H1 (cell line): ENCODE results near the gene TCFL5. TPM values are rescaled to one million over a fixed set of nuclear protein-coding genes. Genes with fewer than 3 reads are reported as not detected.

Source experiments
- CTCF ChIA-PET: fragments of 300-600 bp; sonication (Branson Sonifier 250); formaldehyde crosslinking; loops from one replicate; lab custom pipeline; 2021; ENCODE audit not compliant: partially characterized antibody; lab: Charles Lee
- POLR2A ChIA-PET: fragments of 300-600 bp; sonication (Branson Sonifier 250); formaldehyde crosslinking; loops from one replicate; lab custom pipeline; 2021; ENCODE audit warnings: inconsistent platforms; ENCODE audit not compliant: partially characterized antibody; lab: Charles Lee
- DNase-seq, 2 experiments: peaks; one replicate each; pipeline versions ENCODE4 v3.0.0 to v3.0.0-alpha.2; 2010 to 2022; ENCODE audit warnings: low spot score in 2 of 2, low read depth in 1 of 2, mixed read lengths in 1 of 2
- FAIRE-seq: peaks from 2 replicates; lab custom pipeline; 2011; peaks lifted over from hg19 to GRCh38; lab: Jason Lieb, UNC
- H2AFZ ChIP-seq: 2 replicates; pipeline ENCODE4 v1.8.1; 2012; ENCODE audit warnings: low read length, inconsistent platforms
- H2AK5ac ChIP-seq: 2 replicates; pipeline ENCODE4 v1.6.1; 2013; ENCODE audit warnings: low read depth, low read length
- H2BK120ac ChIP-seq: replicated peaks from 2 replicates; pipeline ENCODE3; 2013; ENCODE audit warnings: low read depth, low read length, inconsistent platforms
- H2BK12ac ChIP-seq: 2 replicates; pipeline ENCODE4 v1.6.1; 2013; ENCODE audit warnings: low read depth, low read length
- H2BK15ac ChIP-seq: 2 replicates; pipeline ENCODE4 v1.6.1; 2013; ENCODE audit warnings: low read length
- H2BK20ac ChIP-seq: 2 replicates; pipeline ENCODE4 v1.6.1; 2013; ENCODE audit warnings: low read length
- H2BK5ac ChIP-seq: 2 replicates; pipeline ENCODE4 v1.6.1; 2013; ENCODE audit warnings: low read depth, low read length
- H3K14ac ChIP-seq: 2 replicates; pipeline ENCODE4 v1.6.1; 2013; ENCODE audit warnings: inconsistent platforms; ENCODE audit not compliant: insufficient read length
- H3K18ac ChIP-seq: 2 replicates; pipeline ENCODE4 v1.6.1; 2013; ENCODE audit warnings: low read length; ENCODE audit errors: extremely low read depth
- H3K23ac ChIP-seq: 2 replicates; pipeline ENCODE4 v1.6.1; 2013; ENCODE audit warnings: inconsistent platforms; ENCODE audit not compliant: insufficient read length
- H3K23me2 ChIP-seq: 2 replicates; pipeline ENCODE4 v1.6.1; 2013; ENCODE audit warnings: low read depth, low read length
- H3K27ac ChIP-seq: 2 replicates; pipeline ENCODE4 v1.6.1; 2011; ENCODE audit warnings: low read depth, low read length, inconsistent platforms
- H3K27me3 ChIP-seq, 4 experiments: replicated peaks in 1 of 4; 1 replicate in 1 of 4; 2 replicates in 3 of 4; pipeline versions ENCODE4 v1.6.1 to v1.8.1; 2011 to 2013; ENCODE audit warnings: low read length in 3 of 4, mild to moderate bottlenecking in 3 of 4, inconsistent platforms in 2 of 4, mixed read lengths in 2 of 4, moderate library complexity in 1 of 4; ENCODE audit not compliant: control insufficient read depth in 3 of 4, insufficient read depth in 3 of 4; ENCODE audit errors: extremely low read depth in 1 of 4
- H3K36me3 ChIP-seq, 4 experiments: 2 replicates each; pipeline versions ENCODE4 v1.6.1 to v1.8.1; 2011 to 2013; ENCODE audit warnings: mild to moderate bottlenecking in 4 of 4, low read length in 3 of 4, moderate library complexity in 2 of 4, control low read depth in 1 of 4, inconsistent platforms in 1 of 4; ENCODE audit not compliant: insufficient read depth in 4 of 4, control insufficient read depth in 2 of 4
- H3K4ac ChIP-seq: replicated peaks from 2 replicates; pipeline ENCODE3; 2013; ENCODE audit warnings: low read length, low read depth, mixed read lengths, inconsistent platforms; ENCODE audit not compliant: insufficient read length
- H3K4me1 ChIP-seq, 4 experiments: replicated peaks in 1 of 4; 1 replicate in 1 of 4; 2 replicates in 3 of 4; pipeline versions ENCODE4 v1.6.1 to v1.8.1; 2011 to 2013; ENCODE audit warnings: low read length in 3 of 4, inconsistent platforms in 2 of 4, mixed read lengths in 1 of 4; ENCODE audit not compliant: insufficient read depth in 4 of 4, control insufficient read depth in 3 of 4
- H3K4me2 ChIP-seq, 2 experiments: 2 replicates each; pipeline versions ENCODE4 v1.6.1 to v1.8.1; 2011 to 2013; ENCODE audit warnings: low read depth in 2 of 2, low read length in 2 of 2, control low read depth in 1 of 2, inconsistent platforms in 1 of 2, mild to moderate bottlenecking in 1 of 2; ENCODE audit not compliant: insufficient read depth in 1 of 2
- H3K4me3 ChIP-seq, 4 experiments: fragments of 200-600, 300-600 bp in 1 of 4; sonication (generic), shearing (Covaris generic), sonication (Bioruptor Twin) in 1 of 4; 2 replicates each; pipeline versions ENCODE4 v1.5.1 to v1.8.1; 2011 to 2016; ENCODE audit warnings: low read length in 4 of 4, low read depth in 3 of 4, control low read depth in 2 of 4, inconsistent platforms in 2 of 4, mild to moderate bottlenecking in 2 of 4, mixed read lengths in 1 of 4, moderate library complexity in 1 of 4; ENCODE audit not compliant: insufficient read depth in 2 of 4; ENCODE audit errors: extremely low read depth in 1 of 4
- H3K56ac ChIP-seq: replicated peaks from 2 replicates; pipeline ENCODE3; 2013; ENCODE audit warnings: low read depth, mild to moderate bottlenecking, mixed read lengths, low read length, inconsistent platforms; ENCODE audit not compliant: insufficient read length
- H3K79me1 ChIP-seq: 2 replicates; pipeline ENCODE4 v1.6.1; 2013; ENCODE audit warnings: low read depth, low read length, control low read depth
- H3K79me2 ChIP-seq, 2 experiments: 2 replicates each; pipeline versions ENCODE4 v1.6.1 to v1.8.1; 2012 to 2013; ENCODE audit warnings: low read length in 2 of 2, mild to moderate bottlenecking in 2 of 2, inconsistent platforms in 1 of 2; ENCODE audit not compliant: insufficient read depth in 2 of 2, control insufficient read depth in 1 of 2
- H3K9ac ChIP-seq, 4 experiments: replicated peaks in 1 of 4; 1 replicate in 1 of 4; 2 replicates in 3 of 4; pipeline versions ENCODE4 v1.6.1 to v1.8.1; 2011 to 2013; ENCODE audit warnings: low read depth in 3 of 4, low read length in 3 of 4, control low read depth in 2 of 4, mild to moderate bottlenecking in 2 of 4, moderate library complexity in 2 of 4, inconsistent platforms in 1 of 4; ENCODE audit errors: extremely low read depth in 1 of 4
- H3K9me3 ChIP-seq, 2 experiments: 2 replicates each; pipeline versions ENCODE4 v1.6.1 to v1.8.1; 2012 to 2013; ENCODE audit warnings: mild to moderate bottlenecking in 2 of 2, moderate library complexity in 2 of 2, control low read depth in 1 of 2, inconsistent platforms in 1 of 2, low read depth in 1 of 2, low read length in 1 of 2, mixed read lengths in 1 of 2; ENCODE audit not compliant: insufficient read depth in 2 of 2
- H4K20me1 ChIP-seq, 2 experiments: replicated peaks in 1 of 2; 2 replicates each; pipeline versions ENCODE3 to v1.8.1; 2011 to 2013; ENCODE audit warnings: inconsistent platforms in 2 of 2, low read length in 2 of 2, mild to moderate bottlenecking in 1 of 2; ENCODE audit not compliant: insufficient read depth in 2 of 2, control insufficient read depth in 1 of 2
- H4K5ac ChIP-seq: 2 replicates; pipeline ENCODE4 v1.6.1; 2013; ENCODE audit warnings: low read length, low read depth, mixed read lengths, inconsistent platforms; ENCODE audit not compliant: insufficient read length
- H4K8ac ChIP-seq: 2 replicates; pipeline ENCODE4 v1.8.0; 2013; ENCODE audit warnings: mild to moderate bottlenecking, moderate library complexity, low read length, inconsistent platforms; ENCODE audit not compliant: insufficient read depth; ENCODE audit errors: extremely low read depth
- H4K91ac ChIP-seq: replicated peaks from 2 replicates; pipeline ENCODE3; 2013; ENCODE audit warnings: low read length, mixed read lengths, inconsistent platforms; ENCODE audit not compliant: insufficient read length
- BRCA1 ChIP-seq: IDR thresholded peaks from 2 replicates; pipeline ENCODE4 v1.6.1; 2012; ENCODE audit warnings: low read depth, low read length, improper control_type of control experiment
- CEBPB ChIP-seq: IDR thresholded peaks from 2 replicates; pipeline ENCODE4 v1.6.1; 2012; ENCODE audit warnings: low read depth, low read length
- CREB1 ChIP-seq: IDR thresholded peaks from 2 replicates; pipeline ENCODE4 v1.6.1; 2012; ENCODE audit warnings: inconsistent platforms
- NANOG ChIP-seq: IDR thresholded peaks from 2 replicates; pipeline ENCODE4 v1.6.1; 2011; ENCODE audit warnings: low read length, low read depth, mild to moderate bottlenecking, inconsistent platforms; ENCODE audit not compliant: insufficient read depth, poor library complexity, severe bottlenecking
- POU5F1 ChIP-seq: IDR thresholded peaks from 2 replicates; pipeline ENCODE4 v1.6.1; 2011; ENCODE audit warnings: low read depth, mild to moderate bottlenecking, low read length, moderate library complexity
- RNF2 ChIP-seq: fragments of 200-900, 300-1000 bp; sonication (generic); IDR thresholded peaks from 2 replicates; pipeline ENCODE4 v1.7.1; 2016; ENCODE audit warnings: borderline replicate concordance, low read depth, mild to moderate bottlenecking, antibody characterized with exemption, low read length; ENCODE audit not compliant: poor library complexity, severe bottlenecking; ENCODE audit errors: missing control alignments
- SIRT6 ChIP-seq: IDR thresholded peaks from one replicate; pipeline ENCODE4 v1.7.1; 2012; ENCODE audit warnings: low read length, inconsistent platforms
- SP4 ChIP-seq: IDR thresholded peaks from 2 replicates; pipeline ENCODE4 v1.6.1; 2012; ENCODE audit warnings: low read length, inconsistent platforms
- WGBS, 2 experiments: shearing (Covaris generic) in 1 of 2; methylation state at CpG; one replicate each; pipeline versions ENCODE4 v1.1.6 to v1.1.7; 2013 to 2015; ENCODE audit warnings: low lambda C conversion rate in 2 of 2, mixed read lengths in 2 of 2, inconsistent platforms in 1 of 2, low coverage in 1 of 2, missing lambda C conversion rate in 1 of 2; ENCODE audit not compliant: insufficient replicate concordance in 2 of 2, insufficient coverage in 1 of 2, insufficient read length in 1 of 2; ENCODE audit errors: extremely low coverage in 1 of 2, missing lambda C conversion rate in 1 of 2; 5-methylcytosine and 5-hydroxymethylcytosine counted together
- polyA plus RNA-seq, 7 experiments: library from polyadenylated mRNA; depleted of rRNA in 3 of 7; stranded (reverse) in 5 of 7; unstranded in 2 of 7; fragments of >200 nt in 5 of 7; fragments of 200-250 nt in 2 of 7; gene quantifications; 1 replicate in 5 of 7; 2 replicates in 1 of 7; 4 replicates in 1 of 7; pipeline versions ENCODE4 v1.2.1 to v1.2.3, GENCODE V29; 2011 to 2013; ENCODE audit warnings: missing spikeins in 2 of 7, mixed read lengths in 2 of 7
- total RNA-seq: library from RNA; stranded (reverse); fragmentation: NEBNext Ultra II Directional; extraction: Animal tissue kit (Norgen Biotek cat#: 25700); gene quantifications from 2 replicates; pipeline ENCODE4 v1.2.1, GENCODE V29; 2021
- TF ChIP-seq, protein P1 (sequence below), 3 experiments: IDR thresholded peaks; 1 replicate in 2 of 3; 2 replicates in 1 of 3; pipeline versions ENCODE4 v1.5.1 to v1.6.1; 2011; ENCODE audit warnings: low read length in 3 of 3, mild to moderate bottlenecking in 3 of 3, inconsistent platforms in 2 of 3, low read depth in 1 of 3, moderate library complexity in 1 of 3; ENCODE audit not compliant: insufficient read depth in 1 of 3; ENCODE audit errors: control extremely low read depth in 1 of 3
- TF ChIP-seq, protein P2 (sequence below): IDR thresholded peaks from 2 replicates; pipeline ENCODE4 v1.6.1; 2012; ENCODE audit warnings: inconsistent platforms

TCFL5 gene
- total and polyA plus RNA-seq, 2 of the 8 experiments (the other 6 are each of a cell fraction or from before 2014, with no cell fraction given) = 6.2 to 15.0 TPM

DNA sequence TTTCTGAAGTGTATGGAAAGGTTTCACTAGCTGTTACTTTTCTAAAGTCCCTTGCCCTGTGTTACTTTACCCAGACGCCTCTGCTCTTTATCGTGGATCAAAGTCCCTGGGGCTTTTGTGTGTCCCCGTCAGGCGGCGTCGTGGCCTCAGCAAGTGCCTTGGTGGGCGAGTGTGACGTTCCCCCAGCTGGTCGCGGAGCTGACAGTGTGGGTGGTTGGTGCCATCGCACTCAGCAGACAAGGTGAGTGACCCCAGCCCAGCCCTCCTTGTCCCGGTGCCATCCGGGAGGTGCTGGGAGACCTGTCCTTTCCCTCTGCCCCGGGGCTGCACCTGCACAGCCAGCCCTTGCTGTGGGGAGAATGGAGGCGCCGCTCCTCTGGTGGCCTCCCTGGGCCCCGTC is 27.3 kb upstream of the TCFL5 start:
- H3K56ac ChIP-seq = no peak overlapping the region
- H2BK5ac ChIP-seq = no peak overlapping the region
- H2AK5ac ChIP-seq = no peak overlapping the region
- no peak for FAIRE-seq
- no peak overlapping the region for H2BK120ac ChIP-seq
- no peak overlapping the region for H2AFZ ChIP-seq
- H3K79me1 ChIP-seq = no peaks in the 10 kb centered on the region
- no peaks in the 10 kb centered on the region for H3K27me3 ChIP-seq
- peaks cover 6 to 14% of the 10 kb centered on the region in 2 experiments for H4K20me1 ChIP-seq
- H3K4ac ChIP-seq = no peak overlapping the region
- H3K9me3 ChIP-seq = peaks cover 0 to 3% of the 10 kb centered on the region in 2 experiments; a peak in 1 of 4 replicates
- no peak overlapping the region for H4K91ac ChIP-seq
- DNase-seq = no peak
- H4K5ac ChIP-seq = no peak overlapping the region
- H3K23ac ChIP-seq = no peak overlapping the region
- no peak overlapping the region for H3K4me2 ChIP-seq
- no peak overlapping the region for H3K9ac ChIP-seq
- no peak overlapping the region for H3K18ac ChIP-seq
- H3K4me1 ChIP-seq = peaks cover 0 to 19% (median 9%) of the 10 kb centered on the region in 4 experiments; a peak in 5 of 7 replicates
- H2BK12ac ChIP-seq = no peak overlapping the region
- no peaks in the 10 kb centered on the region for H3K79me2 ChIP-seq
- WGBS, 2 experiments = 96% methylated on average over 17 of the region's 17 CpGs; no CpG with 5 or more reads in 1 of the 2 experiments
- no peak overlapping the region for H3K27ac ChIP-seq
- H3K14ac ChIP-seq = no peak overlapping the region
- no peak overlapping the region for H3K4me3 ChIP-seq
- CTCF ChIA-PET = interaction anchor here (0.7 to 6.4 kb wide), 5 partner anchors 11 to 80 kb away, joined by 4 to 56 read pairs (median 5); no protein-coding TSS in a partner anchor
- no peaks in the 10 kb centered on the region for H3K23me2 ChIP-seq
- POLR2A ChIA-PET = interaction anchor here (1.1 to 8.5 kb wide), 7 partner anchors 11 to 50 kb away, joined by 3 to 88 read pairs (median 6); partner anchors contain the start of gene GID8
- peaks cover 45 to 71% (median 56%) of the 10 kb centered on the region in 4 experiments for H3K36me3 ChIP-seq
- H2BK20ac ChIP-seq = no peak overlapping the region
- H2BK15ac ChIP-seq = no peak overlapping the region
- H4K8ac ChIP-seq = no peak overlapping the region
- TF ChIP-seq NANOG = no peak
- no peak for TF ChIP-seq SIRT6
- TF ChIP-seq SP4 = no peak
- TF ChIP-seq CREB1 = no peak
- TF ChIP-seq, protein P1, sequence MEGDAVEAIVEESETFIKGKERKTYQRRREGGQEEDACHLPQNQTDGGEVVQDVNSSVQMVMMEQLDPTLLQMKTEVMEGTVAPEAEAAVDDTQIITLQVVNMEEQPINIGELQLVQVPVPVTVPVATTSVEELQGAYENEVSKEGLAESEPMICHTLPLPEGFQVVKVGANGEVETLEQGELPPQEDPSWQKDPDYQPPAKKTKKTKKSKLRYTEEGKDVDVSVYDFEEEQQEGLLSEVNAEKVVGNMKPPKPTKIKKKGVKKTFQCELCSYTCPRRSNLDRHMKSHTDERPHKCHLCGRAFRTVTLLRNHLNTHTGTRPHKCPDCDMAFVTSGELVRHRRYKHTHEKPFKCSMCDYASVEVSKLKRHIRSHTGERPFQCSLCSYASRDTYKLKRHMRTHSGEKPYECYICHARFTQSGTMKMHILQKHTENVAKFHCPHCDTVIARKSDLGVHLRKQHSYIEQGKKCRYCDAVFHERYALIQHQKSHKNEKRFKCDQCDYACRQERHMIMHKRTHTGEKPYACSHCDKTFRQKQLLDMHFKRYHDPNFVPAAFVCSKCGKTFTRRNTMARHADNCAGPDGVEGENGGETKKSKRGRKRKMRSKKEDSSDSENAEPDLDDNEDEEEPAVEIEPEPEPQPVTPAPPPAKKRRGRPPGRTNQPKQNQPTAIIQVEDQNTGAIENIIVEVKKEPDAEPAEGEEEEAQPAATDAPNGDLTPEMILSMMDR (IDR thresholded peaks at IDR 0.05; ENCODE audit: control extremely low read depth in 1 of 3, insufficient read depth in 1 of 3, low read depth in 1 of 3, low read length in 3 of 3) = no peak
- TF ChIP-seq POU5F1 = no peak
- TF ChIP-seq BRCA1 = no peak
- TF ChIP-seq, protein P2, sequence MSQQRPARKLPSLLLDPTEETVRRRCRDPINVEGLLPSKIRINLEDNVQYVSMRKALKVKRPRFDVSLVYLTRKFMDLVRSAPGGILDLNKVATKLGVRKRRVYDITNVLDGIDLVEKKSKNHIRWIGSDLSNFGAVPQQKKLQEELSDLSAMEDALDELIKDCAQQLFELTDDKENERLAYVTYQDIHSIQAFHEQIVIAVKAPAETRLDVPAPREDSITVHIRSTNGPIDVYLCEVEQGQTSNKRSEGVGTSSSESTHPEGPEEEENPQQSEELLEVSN = no peak
- TF ChIP-seq CEBPB = no peak
- no peak for TF ChIP-seq RNF2
